T-cell (primary cell): ENCODE data around the gene CCR8. TPM values are rescaled to one million over a fixed set of nuclear protein-coding genes. Genes with fewer than 3 reads are reported as not detected.
A peak's percentile ranks its signal among the peaks of the same experiment; 100 is the strongest.

Experiments used
- ATAC-seq, 4 experiments: fragments of 200-7000 bp in 3 of 4; fragments of 150-1000 bp in 1 of 4; cut with Tn5 transposase; replicated peaks in 1 of 4; 1 replicate in 3 of 4; 2 replicates in 1 of 4; pipeline ENCODE4 v1.10.0; 2021; ENCODE audit warnings: moderate library complexity in 3 of 4, mild to moderate bottlenecking in 2 of 4, moderate number of reproducible peaks in 1 of 4
- CTCF ChIA-PET, 2 donors: fragments of 300-600 bp; sonication (Branson Sonifier 250); formaldehyde crosslinking; loops; one replicate each; lab custom pipeline; 2022; ENCODE audit warnings: antibody characterized with exemption in 2 of 2; lab: Charles Lee
- POLR2A ChIA-PET, 2 donors: fragments of 300-600 bp; sonication (Branson Sonifier 250); formaldehyde crosslinking; loops; one replicate each; lab custom pipeline; 2022; ENCODE audit warnings: antibody characterized with exemption in 2 of 2; lab: Charles Lee
- DNase-seq, 35 experiments: peaks; one replicate each; pipeline versions ENCODE4 v3.0.0 to v3.0.0-alpha.2; 2013 to 2023
- H3K27ac ChIP-seq: one replicate; pipeline ENCODE4 v1.5.1; 2013; ENCODE audit warnings: low read length
- H3K27me3 ChIP-seq, 2 experiments: replicated peaks in 1 of 2; 1 replicate in 1 of 2; 2 replicates in 1 of 2; pipeline versions ENCODE4 v1.6.1 to v1.7.0; 2013; ENCODE audit warnings: low read length in 1 of 2, mixed read lengths in 1 of 2; ENCODE audit not compliant: control insufficient read depth in 2 of 2, insufficient read depth in 2 of 2; ENCODE audit errors: extremely low read depth in 1 of 2
- H3K36me3 ChIP-seq, 2 donors: 1 replicate in 1 of 2; 2 replicates in 1 of 2; pipeline versions ENCODE4 v1.6.1 to v1.7.0; 2013; ENCODE audit warnings: low read length in 1 of 2; ENCODE audit not compliant: control insufficient read depth in 2 of 2, insufficient read depth in 1 of 2; ENCODE audit errors: extremely low read depth in 1 of 2
- H3K4me1 ChIP-seq, 2 experiments: 1 replicate in 1 of 2; 2 replicates in 1 of 2; pipeline versions ENCODE4 v1.6.1 to v1.7.0; 2013; ENCODE audit warnings: low read length in 2 of 2, mixed read lengths in 1 of 2; ENCODE audit not compliant: insufficient read depth in 2 of 2, control insufficient read depth in 1 of 2; ENCODE audit errors: extremely low read depth in 1 of 2
- H3K4me3 ChIP-seq, 2 donors: 1 replicate in 1 of 2; 2 replicates in 1 of 2; pipeline versions ENCODE4 v1.5.1 to v1.7.0; 2013; ENCODE audit warnings: mild to moderate bottlenecking in 2 of 2, low read length in 1 of 2, moderate library complexity in 1 of 2; ENCODE audit not compliant: control insufficient read depth in 1 of 2; ENCODE audit errors: extremely low read depth in 1 of 2
- H3K9me3 ChIP-seq: 2 replicates; pipeline ENCODE4 v1.7.0; 2013
- H3K27ac Mint-ChIP-seq, 2 donors: one replicate each; pipeline ENCODE4 v1.8.0; 2020 to 2021; ENCODE audit warnings: mild to moderate bottlenecking in 2 of 2, mixed read lengths in 2 of 2
- H3K27me3 Mint-ChIP-seq, 2 donors: one replicate each; pipeline ENCODE4 v1.8.0; 2021 to 2022; ENCODE audit warnings: mixed read lengths in 2 of 2
- H3K36me3 Mint-ChIP-seq: one replicate; pipeline ENCODE4 v1.8.0; 2021; ENCODE audit warnings: mixed read lengths
- H3K4me1 Mint-ChIP-seq, 3 donors: one replicate each; pipeline ENCODE4 v1.8.0; 2020 to 2022; ENCODE audit warnings: mixed read lengths in 3 of 3, mild to moderate bottlenecking in 1 of 3
- H3K4me3 Mint-ChIP-seq, 3 donors: one replicate each; pipeline ENCODE4 v1.8.0; 2020 to 2022; ENCODE audit warnings: mild to moderate bottlenecking in 3 of 3, mixed read lengths in 3 of 3, moderate library complexity in 3 of 3
- H3K9me3 Mint-ChIP-seq, 3 donors: one replicate each; pipeline ENCODE4 v1.8.0; 2020 to 2022; ENCODE audit warnings: mixed read lengths in 3 of 3
- WGBS: methylation state at CpG from one replicate; pipeline ENCODE4 v1.1.5; 2013; ENCODE audit warnings: missing lambda C conversion rate; ENCODE audit not compliant: insufficient coverage; 5-methylcytosine and 5-hydroxymethylcytosine counted together
- total RNA-seq, 35 experiments: library from RNA in 6 of 35; stranded (reverse) in 6 of 35; fragments of 120-200 nt in 1 of 35; gene quantifications; one replicate each; pipeline versions ENCODE4 v1.2.1 to v1.2.4 and lab custom pipeline; 2013 to 2026

CCR8 gene
- total RNA-seq, 5 donors from 2014 or later (not counting 1 experiment from before 2014, with no cell fraction given), result 1.9 to 6.7 (median 2.8) TPM

- Histone ChIP-seq H3K4me1 (peaks cover 14 to 24% of the 10 kb centered on the region in 2 experiments), H3K9me3 (no peaks in the 10 kb centered on the region), H3K27ac (peak overlapping the region; percentile 14), H3K4me3 (no peak overlapping the region), H3K36me3 (peaks cover 0 to 2% of the 10 kb centered on the region in 2 donors), H3K27me3 (peaks cover 0 to 11% of the 10 kb centered on the region in 2 experiments)
- Mint-ChIP-seq H3K36me3 (peaks cover 12% of the 10 kb centered on the region), H3K27ac (peak overlapping the region; percentile 90 to 97), H3K9me3 (peaks cover 7 to 16% (median 14%) of the 10 kb centered on the region in 3 donors), H3K4me1 (peaks cover 29 to 34% (median 30%) of the 10 kb centered on the region in 3 donors), H3K27me3 (peaks cover 0 to 5% of the 10 kb centered on the region in 2 donors), H3K4me3 (peak overlapping the region in 1 of 3 donors; percentile 37)
- no peak for ATAC-seq
- DNase-seq, result no peak
- POLR2A ChIA-PET, result no interaction called here
- CTCF ChIA-PET, result no interaction called here
- 71% methylated on average over 1 of the region's 5 CpGs for WGBS
These were observed 34.2 kb upstream of the CCR8 start for GRCh38 chr3:39295184-39295775.

- DNase-seq (no peak), ATAC-seq (no peak)
- Histone ChIP-seq H3K4me1 (peaks cover 14 to 24% of the 10 kb centered on the region in 2 experiments), H3K4me3 (no peak overlapping the region), H3K9me3 (no peaks in the 10 kb centered on the region), H3K27ac (no peak overlapping the region), H3K36me3 (peaks cover 0 to 2% of the 10 kb centered on the region in 2 donors), H3K27me3 (peaks cover 0 to 11% of the 10 kb centered on the region in 2 experiments)
- H3K9me3 Mint-ChIP-seq, result peaks cover 10 to 26% (median 17%) of the 10 kb centered on the region in 3 donors
- peaks cover 28 to 34% (median 30%) of the 10 kb centered on the region in 3 donors for H3K4me1 Mint-ChIP-seq
- whole genome bisulfite sequencing, result 85% methylated on average over 3 of the region's 4 CpGs
- peaks cover 18% of the 10 kb centered on the region for H3K36me3 Mint-ChIP-seq
- ChIA-PET POLR2A (interaction anchor here in 1 of 2 donors (0.6 kb wide), 1 partner anchor 11 kb away, joined by 4 read pairs; no protein-coding TSS in a partner anchor), CTCF (no interaction called here)
- H3K27ac Mint-ChIP-seq, result peak overlapping the region in 1 of 2 donors; percentile 31
- peaks cover 0 to 12% of the 10 kb centered on the region in 2 donors for H3K27me3 Mint-ChIP-seq
- H3K4me3 Mint-ChIP-seq, result no peak overlapping the region
These were observed 33.1 kb upstream of the CCR8 start for GRCh38 chr3:39296197-39297077.

GRCh38 chr3:39299279-39299678 is 30.2 kb upstream of the CCR8 start:
- ChIA-PET CTCF (interaction anchor here in 1 of 2 donors (0.7 kb wide), 1 partner anchor 11 kb away, joined by 3 read pairs; no protein-coding TSS in a partner anchor), POLR2A (no interaction called here)
- Histone ChIP-seq H3K9me3 (no peaks in the 10 kb centered on the region), H3K27ac (no peak overlapping the region), H3K27me3 (peaks cover 0 to 11% of the 10 kb centered on the region in 2 experiments), H3K4me3 (no peak overlapping the region), H3K4me1 (peaks cover 14 to 16% of the 10 kb centered on the region in 2 experiments), H3K36me3 (peaks cover 0 to 2% of the 10 kb centered on the region in 2 donors)
- H3K4me3 Mint-ChIP-seq, result no peak overlapping the region
- H3K36me3 Mint-ChIP-seq, result peaks cover 24% of the 10 kb centered on the region
- H3K27ac Mint-ChIP-seq, result no peak overlapping the region
- DNase-seq (no peak), ATAC-seq (no peak)
- peaks cover 16 to 43% (median 27%) of the 10 kb centered on the region in 3 donors for H3K9me3 Mint-ChIP-seq
- H3K27me3 Mint-ChIP-seq, result peaks cover 0 to 17% of the 10 kb centered on the region in 2 donors
- peaks cover 16 to 21% (median 17%) of the 10 kb centered on the region in 3 donors for H3K4me1 Mint-ChIP-seq

- peaks cover 0 to 20% of the 10 kb centered on the region in 2 donors for H3K27me3 Mint-ChIP-seq
- Histone ChIP-seq H3K36me3 (no peaks in the 10 kb centered on the region), H3K4me1 (no peaks in the 10 kb centered on the region), H3K27me3 (peaks cover 0 to 19% of the 10 kb centered on the region in 2 experiments), H3K9me3 (no peaks in the 10 kb centered on the region), H3K27ac (no peak overlapping the region), H3K4me3 (no peak overlapping the region)
- no CpG with 5 or more reads among the region's 2 CpGs for WGBS
- H3K27ac Mint-ChIP-seq, result no peak overlapping the region
- H3K4me3 Mint-ChIP-seq, result no peak overlapping the region
- peaks cover 21 to 48% (median 36%) of the 10 kb centered on the region in 3 donors for H3K9me3 Mint-ChIP-seq
- DNase-seq (no peak), ATAC-seq (no peak)
- H3K4me1 Mint-ChIP-seq, result no peaks in the 10 kb centered on the region
- ChIA-PET POLR2A (no interaction called here), CTCF (interaction anchor here (0.6 to 1.9 kb wide), 3 partner anchors 10 to 105 kb away, joined by 3 to 7 read pairs (median 3); no protein-coding TSS in a partner anchor)
- H3K36me3 Mint-ChIP-seq, result peaks cover 24% of the 10 kb centered on the region
These were observed 27.3 kb upstream of the CCR8 start for GRCh38 chr3:39302178-39302577.

- POLR2A ChIA-PET, result no interaction called here
- Histone ChIP-seq H3K27me3 (no peaks in the 10 kb centered on the region), H3K4me1 (no peaks in the 10 kb centered on the region), H3K9me3 (no peaks in the 10 kb centered on the region), H3K36me3 (no peaks in the 10 kb centered on the region), H3K27ac (no peak overlapping the region), H3K4me3 (no peak overlapping the region)
- Mint-ChIP-seq H3K36me3 (no peaks in the 10 kb centered on the region), H3K27ac (no peak overlapping the region), H3K4me3 (no peak overlapping the region), H3K9me3 (peaks cover 0 to 10% (median 9%) of the 10 kb centered on the region in 3 donors), H3K4me1 (peaks cover 0 to 2% (median 0%) of the 10 kb centered on the region in 3 donors), H3K27me3 (no peaks in the 10 kb centered on the region)
- ATAC-seq (no peak), DNase-seq (no peak)
- CTCF ChIA-PET, result no interaction called here
These were observed 16.2 kb upstream of the CCR8 start for GRCh38 chr3:39313289-39313688.

GRCh38 chr3:39315420-39315819 is 14.1 kb upstream of the CCR8 start:
- H3K9me3 ChIP-seq, result no peaks in the 10 kb centered on the region
- CTCF ChIA-PET, result no interaction called here
- H3K36me3 ChIP-seq, result no peaks in the 10 kb centered on the region
- POLR2A ChIA-PET, result no interaction called here
- WGBS, result no CpG with 5 or more reads among the region's 1 CpG
- no peak overlapping the region for H3K4me3 ChIP-seq
- H3K4me1 ChIP-seq, result no peaks in the 10 kb centered on the region
- peaks cover 0 to 10% (median 9%) of the 10 kb centered on the region in 3 donors for H3K9me3 Mint-ChIP-seq
- ATAC-seq (no peak), DNase-seq (no peak)
- H3K27me3 Mint-ChIP-seq, result no peaks in the 10 kb centered on the region
- peaks cover 0 to 2% (median 0%) of the 10 kb centered on the region in 3 donors for H3K4me1 Mint-ChIP-seq
- H3K27ac ChIP-seq, result no peak overlapping the region
- no peak overlapping the region for H3K27ac Mint-ChIP-seq
- H3K36me3 Mint-ChIP-seq, result no peaks in the 10 kb centered on the region
- H3K4me3 Mint-ChIP-seq, result no peak overlapping the region
- H3K27me3 ChIP-seq, result no peaks in the 10 kb centered on the region
